H1 (cell line): Measurements from ENCODE around the gene GSDME. TPM values are rescaled to one million over a fixed set of nuclear protein-coding genes. Genes with fewer than 3 reads are reported as not detected.

Experiments used
- CTCF ChIA-PET: fragments of 300-600 bp; sonication (Branson Sonifier 250); formaldehyde crosslinking; loops from one replicate; lab custom pipeline; 2021; ENCODE audit not compliant: partially characterized antibody; lab: Charles Lee
- POLR2A ChIA-PET: fragments of 300-600 bp; sonication (Branson Sonifier 250); formaldehyde crosslinking; loops from one replicate; lab custom pipeline; 2021; ENCODE audit warnings: inconsistent platforms; ENCODE audit not compliant: partially characterized antibody; lab: Charles Lee
- DNase-seq, 2 experiments: peaks; one replicate each; pipeline versions ENCODE4 v3.0.0 to v3.0.0-alpha.2; 2010 to 2022; ENCODE audit warnings: low spot score in 2 of 2, low read depth in 1 of 2, mixed read lengths in 1 of 2
- FAIRE-seq: peaks from 2 replicates; lab custom pipeline; 2011; peaks lifted over from hg19 to GRCh38; lab: Jason Lieb, UNC
- H2AFZ ChIP-seq: 2 replicates; pipeline ENCODE4 v1.8.1; 2012; ENCODE audit warnings: low read length, inconsistent platforms
- H2AK5ac ChIP-seq: 2 replicates; pipeline ENCODE4 v1.6.1; 2013; ENCODE audit warnings: low read depth, low read length
- H2BK120ac ChIP-seq: replicated peaks from 2 replicates; pipeline ENCODE3; 2013; ENCODE audit warnings: low read depth, low read length, inconsistent platforms
- H2BK12ac ChIP-seq: 2 replicates; pipeline ENCODE4 v1.6.1; 2013; ENCODE audit warnings: low read depth, low read length
- H2BK15ac ChIP-seq: 2 replicates; pipeline ENCODE4 v1.6.1; 2013; ENCODE audit warnings: low read length
- H2BK20ac ChIP-seq: 2 replicates; pipeline ENCODE4 v1.6.1; 2013; ENCODE audit warnings: low read length
- H2BK5ac ChIP-seq: 2 replicates; pipeline ENCODE4 v1.6.1; 2013; ENCODE audit warnings: low read depth, low read length
- H3K14ac ChIP-seq: 2 replicates; pipeline ENCODE4 v1.6.1; 2013; ENCODE audit warnings: inconsistent platforms; ENCODE audit not compliant: insufficient read length
- H3K18ac ChIP-seq: 2 replicates; pipeline ENCODE4 v1.6.1; 2013; ENCODE audit warnings: low read length; ENCODE audit errors: extremely low read depth
- H3K23ac ChIP-seq: 2 replicates; pipeline ENCODE4 v1.6.1; 2013; ENCODE audit warnings: inconsistent platforms; ENCODE audit not compliant: insufficient read length
- H3K23me2 ChIP-seq: 2 replicates; pipeline ENCODE4 v1.6.1; 2013; ENCODE audit warnings: low read depth, low read length
- H3K27ac ChIP-seq: 2 replicates; pipeline ENCODE4 v1.6.1; 2011; ENCODE audit warnings: low read depth, low read length, inconsistent platforms
- H3K27me3 ChIP-seq, 4 experiments: replicated peaks in 1 of 4; 1 replicate in 1 of 4; 2 replicates in 3 of 4; pipeline versions ENCODE4 v1.6.1 to v1.8.1; 2011 to 2013; ENCODE audit warnings: low read length in 3 of 4, mild to moderate bottlenecking in 3 of 4, inconsistent platforms in 2 of 4, mixed read lengths in 2 of 4, moderate library complexity in 1 of 4; ENCODE audit not compliant: control insufficient read depth in 3 of 4, insufficient read depth in 3 of 4; ENCODE audit errors: extremely low read depth in 1 of 4
- H3K36me3 ChIP-seq, 4 experiments: 2 replicates each; pipeline versions ENCODE4 v1.6.1 to v1.8.1; 2011 to 2013; ENCODE audit warnings: mild to moderate bottlenecking in 4 of 4, low read length in 3 of 4, moderate library complexity in 2 of 4, control low read depth in 1 of 4, inconsistent platforms in 1 of 4; ENCODE audit not compliant: insufficient read depth in 4 of 4, control insufficient read depth in 2 of 4
- H3K4ac ChIP-seq: replicated peaks from 2 replicates; pipeline ENCODE3; 2013; ENCODE audit warnings: low read length, low read depth, mixed read lengths, inconsistent platforms; ENCODE audit not compliant: insufficient read length
- H3K4me1 ChIP-seq, 4 experiments: replicated peaks in 1 of 4; 1 replicate in 1 of 4; 2 replicates in 3 of 4; pipeline versions ENCODE4 v1.6.1 to v1.8.1; 2011 to 2013; ENCODE audit warnings: low read length in 3 of 4, inconsistent platforms in 2 of 4, mixed read lengths in 1 of 4; ENCODE audit not compliant: insufficient read depth in 4 of 4, control insufficient read depth in 3 of 4
- H3K4me2 ChIP-seq, 2 experiments: 2 replicates each; pipeline versions ENCODE4 v1.6.1 to v1.8.1; 2011 to 2013; ENCODE audit warnings: low read depth in 2 of 2, low read length in 2 of 2, control low read depth in 1 of 2, inconsistent platforms in 1 of 2, mild to moderate bottlenecking in 1 of 2; ENCODE audit not compliant: insufficient read depth in 1 of 2
- H3K4me3 ChIP-seq, 4 experiments: fragments of 200-600, 300-600 bp in 1 of 4; sonication (generic), shearing (Covaris generic), sonication (Bioruptor Twin) in 1 of 4; 2 replicates each; pipeline versions ENCODE4 v1.5.1 to v1.8.1; 2011 to 2016; ENCODE audit warnings: low read length in 4 of 4, low read depth in 3 of 4, control low read depth in 2 of 4, inconsistent platforms in 2 of 4, mild to moderate bottlenecking in 2 of 4, mixed read lengths in 1 of 4, moderate library complexity in 1 of 4; ENCODE audit not compliant: insufficient read depth in 2 of 4; ENCODE audit errors: extremely low read depth in 1 of 4
- H3K56ac ChIP-seq: replicated peaks from 2 replicates; pipeline ENCODE3; 2013; ENCODE audit warnings: low read depth, mild to moderate bottlenecking, mixed read lengths, low read length, inconsistent platforms; ENCODE audit not compliant: insufficient read length
- H3K79me1 ChIP-seq: 2 replicates; pipeline ENCODE4 v1.6.1; 2013; ENCODE audit warnings: low read depth, low read length, control low read depth
- H3K79me2 ChIP-seq, 2 experiments: 2 replicates each; pipeline versions ENCODE4 v1.6.1 to v1.8.1; 2012 to 2013; ENCODE audit warnings: low read length in 2 of 2, mild to moderate bottlenecking in 2 of 2, inconsistent platforms in 1 of 2; ENCODE audit not compliant: insufficient read depth in 2 of 2, control insufficient read depth in 1 of 2
- H3K9ac ChIP-seq, 4 experiments: replicated peaks in 1 of 4; 1 replicate in 1 of 4; 2 replicates in 3 of 4; pipeline versions ENCODE4 v1.6.1 to v1.8.1; 2011 to 2013; ENCODE audit warnings: low read depth in 3 of 4, low read length in 3 of 4, control low read depth in 2 of 4, mild to moderate bottlenecking in 2 of 4, moderate library complexity in 2 of 4, inconsistent platforms in 1 of 4; ENCODE audit errors: extremely low read depth in 1 of 4
- H3K9me3 ChIP-seq, 2 experiments: 2 replicates each; pipeline versions ENCODE4 v1.6.1 to v1.8.1; 2012 to 2013; ENCODE audit warnings: mild to moderate bottlenecking in 2 of 2, moderate library complexity in 2 of 2, control low read depth in 1 of 2, inconsistent platforms in 1 of 2, low read depth in 1 of 2, low read length in 1 of 2, mixed read lengths in 1 of 2; ENCODE audit not compliant: insufficient read depth in 2 of 2
- H4K20me1 ChIP-seq, 2 experiments: replicated peaks in 1 of 2; 2 replicates each; pipeline versions ENCODE3 to v1.8.1; 2011 to 2013; ENCODE audit warnings: inconsistent platforms in 2 of 2, low read length in 2 of 2, mild to moderate bottlenecking in 1 of 2; ENCODE audit not compliant: insufficient read depth in 2 of 2, control insufficient read depth in 1 of 2
- H4K5ac ChIP-seq: 2 replicates; pipeline ENCODE4 v1.6.1; 2013; ENCODE audit warnings: low read length, low read depth, mixed read lengths, inconsistent platforms; ENCODE audit not compliant: insufficient read length
- H4K8ac ChIP-seq: 2 replicates; pipeline ENCODE4 v1.8.0; 2013; ENCODE audit warnings: mild to moderate bottlenecking, moderate library complexity, low read length, inconsistent platforms; ENCODE audit not compliant: insufficient read depth; ENCODE audit errors: extremely low read depth
- H4K91ac ChIP-seq: replicated peaks from 2 replicates; pipeline ENCODE3; 2013; ENCODE audit warnings: low read length, mixed read lengths, inconsistent platforms; ENCODE audit not compliant: insufficient read length
- CBX8 ChIP-seq: fragments of 300-800, 300-1000 bp; sonication (generic); IDR thresholded peaks from 2 replicates; pipeline ENCODE4 v1.7.1; 2016; ENCODE audit warnings: low read depth, low read length, borderline replicate concordance
- CHD2 ChIP-seq: IDR thresholded peaks from 2 replicates; pipeline ENCODE4 v1.6.1; 2012; ENCODE audit warnings: low read length, improper control_type of control experiment
- NRF1 ChIP-seq: IDR thresholded peaks from 2 replicates; pipeline ENCODE4 v1.6.1; 2011; ENCODE audit warnings: mild to moderate bottlenecking, low read depth, low read length, improper control_type of control experiment
- SIRT6 ChIP-seq: IDR thresholded peaks from one replicate; pipeline ENCODE4 v1.7.1; 2012; ENCODE audit warnings: low read length, inconsistent platforms
- SP4 ChIP-seq: IDR thresholded peaks from 2 replicates; pipeline ENCODE4 v1.6.1; 2012; ENCODE audit warnings: low read length, inconsistent platforms
- TBP ChIP-seq: IDR thresholded peaks from 2 replicates; pipeline ENCODE4 v1.6.1; 2011; ENCODE audit warnings: low read depth, low read length, improper control_type of control experiment
- USF2 ChIP-seq: IDR thresholded peaks from 2 replicates; pipeline ENCODE4 v1.6.1; 2011; ENCODE audit warnings: low read length, improper control_type of control experiment
- WGBS, 2 experiments: shearing (Covaris generic) in 1 of 2; methylation state at CpG; one replicate each; pipeline versions ENCODE4 v1.1.6 to v1.1.7; 2013 to 2015; ENCODE audit warnings: low lambda C conversion rate in 2 of 2, mixed read lengths in 2 of 2, inconsistent platforms in 1 of 2, low coverage in 1 of 2, missing lambda C conversion rate in 1 of 2; ENCODE audit not compliant: insufficient replicate concordance in 2 of 2, insufficient coverage in 1 of 2, insufficient read length in 1 of 2; ENCODE audit errors: extremely low coverage in 1 of 2, missing lambda C conversion rate in 1 of 2; 5-methylcytosine and 5-hydroxymethylcytosine counted together
- polyA plus RNA-seq, 7 experiments: library from polyadenylated mRNA; depleted of rRNA in 3 of 7; stranded (reverse) in 5 of 7; unstranded in 2 of 7; fragments of >200 nt in 5 of 7; fragments of 200-250 nt in 2 of 7; gene quantifications; 1 replicate in 5 of 7; 2 replicates in 1 of 7; 4 replicates in 1 of 7; pipeline versions ENCODE4 v1.2.1 to v1.2.3, GENCODE V29; 2011 to 2013; ENCODE audit warnings: missing spikeins in 2 of 7, mixed read lengths in 2 of 7
- total RNA-seq: library from RNA; stranded (reverse); fragmentation: NEBNext Ultra II Directional; extraction: Animal tissue kit (Norgen Biotek cat#: 25700); gene quantifications from 2 replicates; pipeline ENCODE4 v1.2.1, GENCODE V29; 2021

GSDME gene
- total and polyA plus RNA-seq, 2 of the 8 experiments (the other 6 are each of a cell fraction or from before 2014, with no cell fraction given), result 5.4 to 7.6 TPM

DNA sequence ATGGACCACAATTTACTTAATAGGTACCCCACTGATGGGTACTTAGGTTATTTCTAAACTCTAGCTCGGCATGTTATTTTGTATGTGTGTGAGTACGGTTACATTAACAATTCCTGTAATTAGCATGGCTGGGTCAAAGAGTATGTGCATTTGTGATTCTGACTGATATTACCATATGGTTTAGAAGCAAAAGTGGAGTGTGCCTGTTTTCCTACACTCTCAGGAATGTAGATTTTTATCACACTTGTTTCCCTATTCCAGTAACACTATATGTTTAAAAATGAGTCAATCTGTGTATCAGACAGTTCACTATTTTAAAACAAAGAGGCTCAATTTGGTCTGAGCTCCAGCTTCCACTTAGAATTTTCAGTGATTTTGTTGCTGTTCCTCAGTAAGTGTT is 44.6 kb upstream of the GSDME start:
- no peaks in the 10 kb centered on the region for H3K23me2 ChIP-seq
- no peaks in the 10 kb centered on the region for H3K79me1 ChIP-seq
- no peak overlapping the region for H2BK120ac ChIP-seq
- H2BK20ac ChIP-seq, result no peak overlapping the region
- H3K4me3 ChIP-seq, result no peak overlapping the region
- no peaks in the 10 kb centered on the region for H3K27me3 ChIP-seq
- peaks cover 0 to 4% (median 0%) of the 10 kb centered on the region in 4 experiments; a peak in 2 of 8 replicates for H3K36me3 ChIP-seq
- H3K4me1 ChIP-seq, result peaks cover 0 to 2% (median 0%) of the 10 kb centered on the region in 4 experiments; a peak in 1 of 7 replicates
- H3K9ac ChIP-seq, result no peak overlapping the region
- 96% methylated on average over 2 of the region's 2 CpGs; no CpG with 5 or more reads in 1 of the 2 experiments for WGBS, 2 experiments
- H2AFZ ChIP-seq, result no peak overlapping the region
- H4K91ac ChIP-seq, result no peak overlapping the region
- H3K18ac ChIP-seq, result no peak overlapping the region
- H3K79me2 ChIP-seq, result no peaks in the 10 kb centered on the region
- no peak for DNase-seq
- H4K20me1 ChIP-seq, result no peaks in the 10 kb centered on the region
- H2AK5ac ChIP-seq, result no peak overlapping the region
- H3K56ac ChIP-seq, result no peak overlapping the region
- ChIA-PET POLR2A (no interaction called here), CTCF (interaction anchor here (0.6 to 3.8 kb wide), 2 partner anchors 10 to 824 kb away, joined by 5 to 21 read pairs; no protein-coding TSS in a partner anchor)
- H2BK12ac ChIP-seq, result no peak overlapping the region
- FAIRE-seq, result no peak
- H3K9me3 ChIP-seq, result no peaks in the 10 kb centered on the region
- no peak overlapping the region for H3K4me2 ChIP-seq
- no peak overlapping the region for H4K5ac ChIP-seq
- no peak overlapping the region for H3K4ac ChIP-seq
- no peak overlapping the region for H4K8ac ChIP-seq
- H3K14ac ChIP-seq, result no peak overlapping the region
- H3K23ac ChIP-seq, result no peak overlapping the region
- no peak overlapping the region for H2BK15ac ChIP-seq
- no peak overlapping the region for H3K27ac ChIP-seq
- no peak overlapping the region for H2BK5ac ChIP-seq
- TF ChIP-seq SIRT6, result no peak
- TF ChIP-seq USF2, result no peak
- TF ChIP-seq SP4, result no peak
- TF ChIP-seq CHD2, result no peak
- no peak for TF ChIP-seq CBX8
- TF ChIP-seq TBP, result no peak
- no peak for TF ChIP-seq NRF1
